Endothelial cell of umbilical vein (primary cell): ENCODE results near the gene PKD2.

Experiments
- CTCF ChIP-seq, 2 donors: IDR thresholded peaks; 1 replicate in 1 of 2; 2 replicates in 1 of 2; pipeline ENCODE4 v1.5.1; 2011; ENCODE audit warnings: low read length in 2 of 2, mild to moderate bottlenecking in 2 of 2, moderate library complexity in 2 of 2, control low read depth in 1 of 2, inconsistent platforms in 1 of 2, low read depth in 1 of 2; ENCODE audit not compliant: insufficient read depth in 1 of 2; ENCODE audit errors: extremely low read depth in 1 of 2
- EZH2 ChIP-seq: IDR thresholded peaks from 2 replicates; pipeline ENCODE4 v1.6.1; 2012; ENCODE audit warnings: borderline replicate concordance, low read depth, mild to moderate bottlenecking, moderate library complexity, low read length, inconsistent platforms; ENCODE audit not compliant: severe bottlenecking
- GATA2 ChIP-seq: IDR thresholded peaks from 2 replicates; pipeline ENCODE4 v1.7.0; 2011; ENCODE audit warnings: low read depth, mild to moderate bottlenecking, moderate library complexity, mixed read lengths, low read length; ENCODE audit not compliant: insufficient read length, insufficient read depth
- JUN ChIP-seq: IDR thresholded peaks from 2 replicates; pipeline ENCODE4 v1.6.1; 2011; ENCODE audit warnings: borderline replicate concordance, low read depth; ENCODE audit not compliant: insufficient read length, insufficient read depth
- MYC ChIP-seq: IDR thresholded peaks from one replicate; pipeline ENCODE4 v1.6.1; 2011; ENCODE audit warnings: mild to moderate bottlenecking, low read depth, low read length
- POLR2A ChIP-seq: IDR thresholded peaks from 2 replicates; pipeline ENCODE4 v1.6.1; 2012; ENCODE audit warnings: low read depth, mild to moderate bottlenecking, control low read depth, low read length
- POLR2AphosphoS5 ChIP-seq: IDR thresholded peaks from 2 replicates; pipeline ENCODE4 v1.6.1; 2012; ENCODE audit warnings: low read depth, mild to moderate bottlenecking, control low read depth, low read length, moderate library complexity; ENCODE audit not compliant: insufficient read depth
- TF ChIP-seq, protein P1 (sequence below): IDR thresholded peaks from 2 replicates; pipeline ENCODE4 v1.6.1; 2011; ENCODE audit not compliant: insufficient read depth, insufficient read length

DNA sequence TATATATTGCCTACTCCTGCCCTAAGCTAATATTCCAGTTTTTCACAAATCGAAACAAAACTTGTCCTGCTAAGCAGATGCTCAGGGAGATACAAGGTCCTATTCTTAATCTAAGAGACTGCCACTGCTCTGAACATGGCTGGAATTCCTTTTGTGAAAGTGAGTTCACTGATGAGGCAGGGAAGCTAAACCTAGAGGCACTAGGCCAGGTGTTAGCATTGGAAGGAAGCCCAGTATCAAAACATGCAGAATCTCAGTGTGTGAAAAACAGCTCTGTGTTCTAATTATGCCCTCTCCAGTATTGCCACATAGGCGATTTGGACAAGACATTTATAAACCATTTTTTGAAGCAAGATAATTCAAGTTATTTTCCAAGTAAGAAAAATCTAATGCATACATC lies 103.4 kb downstream of the PKD2 start:
- TF ChIP-seq EZH2: no peak
- TF ChIP-seq CTCF (IDR thresholded peaks at IDR 0.05; ENCODE audit: extremely low read depth in 1 of 2, insufficient read depth in 1 of 2, low read depth in 1 of 2, low read length in 2 of 2): no peak
- TF ChIP-seq MYC: no peak
- no peak for TF ChIP-seq POLR2A
- TF ChIP-seq POLR2AphosphoS5: no peak
- no peak for TF ChIP-seq JUN
- no peak for TF ChIP-seq GATA2
- TF ChIP-seq, protein P1, sequence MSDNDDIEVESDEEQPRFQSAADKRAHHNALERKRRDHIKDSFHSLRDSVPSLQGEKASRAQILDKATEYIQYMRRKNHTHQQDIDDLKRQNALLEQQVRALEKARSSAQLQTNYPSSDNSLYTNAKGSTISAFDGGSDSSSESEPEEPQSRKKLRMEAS: no peak
